Neutrophil (primary cell): ENCODE measurements around the gene TENT5D.
"Not testable (repeated sequence)": the region's sequence is repeated elsewhere in the genome, so short reads cannot be mapped to it uniquely, and the experiment has no call there.

ENCODE experiments used
- H3K27ac ChIP-seq: fragments of 200-600 bp; sonication (generic); 2 replicates; pipeline ENCODE4 v1.5.1; 2016; ENCODE audit warnings: mild to moderate bottlenecking, moderate library complexity
- H3K27me3 ChIP-seq: fragments of 200-600 bp; sonication (generic); 2 replicates; pipeline ENCODE4 v1.6.0; 2016; ENCODE audit warnings: mild to moderate bottlenecking
- H3K36me3 ChIP-seq: fragments of 200-600 bp; sonication (generic); 2 replicates; pipeline ENCODE4 v1.5.1; 2017
- H3K4me1 ChIP-seq, 2 experiments: fragments of 200-600 bp in 1 of 2; sonication (generic) in 1 of 2; 1 replicate in 1 of 2; 2 replicates in 1 of 2; pipeline versions ENCODE4 v1.5.1 to v1.6.1; 2013 to 2016; ENCODE audit warnings: low read depth in 1 of 2, low read length in 1 of 2, mild to moderate bottlenecking in 1 of 2, moderate library complexity in 1 of 2; ENCODE audit not compliant: control insufficient read depth in 1 of 2, insufficient read depth in 1 of 2
- H3K4me3 ChIP-seq, 2 experiments: fragments of 200-600 bp in 1 of 2; sonication (generic) in 1 of 2; 1 replicate in 1 of 2; 2 replicates in 1 of 2; pipeline ENCODE4 v1.5.1; 2013 to 2016; ENCODE audit warnings: low read depth in 1 of 2, low read length in 1 of 2, mild to moderate bottlenecking in 1 of 2, moderate library complexity in 1 of 2
- H3K9me3 ChIP-seq: fragments of 200-600 bp; sonication (generic); 2 replicates; pipeline ENCODE4 v1.5.1; 2016
- TF ChIP-seq, protein P1 (sequence below): fragments of 200-600 bp; sonication (generic); IDR thresholded peaks from 2 replicates; pipeline ENCODE4 v1.5.1; 2016; ENCODE audit warnings: antibody characterized with exemption

The TENT5D gene

DNA sequence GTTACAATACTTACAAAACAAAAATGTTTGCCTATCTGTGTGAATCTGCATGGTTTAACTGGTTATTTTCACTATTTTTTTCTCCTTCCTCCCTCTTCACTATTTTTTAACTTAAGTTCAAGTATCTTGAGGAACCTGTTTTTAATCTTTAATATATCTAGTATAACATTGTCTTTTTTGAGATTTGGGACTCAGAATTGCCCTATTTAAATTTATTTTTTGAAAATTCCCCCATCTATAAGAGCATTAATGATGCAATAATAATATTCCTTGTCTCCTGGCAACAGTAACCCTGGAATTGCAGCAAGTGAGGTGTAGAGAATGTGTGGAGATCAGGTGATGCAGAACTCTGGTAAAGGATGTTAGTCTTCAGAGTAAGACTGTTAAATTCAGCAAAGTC, at the start of gene TENT5D:
TSS of gene TENT5D (plus strand) at position 301 of the 400 bp plus-strand sequence. CDS start 22,093 bp downstream, outside the sequence.
- Histone ChIP-seq H3K4me1 (no peaks in the 10 kb centered on the region), H3K36me3 (no peaks in the 10 kb centered on the region), H3K4me3 (no peak within 1 kb of the TSS), H3K27ac (no peak within 1 kb of the TSS), H3K27me3 (no peaks in the 10 kb centered on the region), H3K9me3 (no peaks in the 10 kb centered on the region)
- TF ChIP-seq, protein P1, sequence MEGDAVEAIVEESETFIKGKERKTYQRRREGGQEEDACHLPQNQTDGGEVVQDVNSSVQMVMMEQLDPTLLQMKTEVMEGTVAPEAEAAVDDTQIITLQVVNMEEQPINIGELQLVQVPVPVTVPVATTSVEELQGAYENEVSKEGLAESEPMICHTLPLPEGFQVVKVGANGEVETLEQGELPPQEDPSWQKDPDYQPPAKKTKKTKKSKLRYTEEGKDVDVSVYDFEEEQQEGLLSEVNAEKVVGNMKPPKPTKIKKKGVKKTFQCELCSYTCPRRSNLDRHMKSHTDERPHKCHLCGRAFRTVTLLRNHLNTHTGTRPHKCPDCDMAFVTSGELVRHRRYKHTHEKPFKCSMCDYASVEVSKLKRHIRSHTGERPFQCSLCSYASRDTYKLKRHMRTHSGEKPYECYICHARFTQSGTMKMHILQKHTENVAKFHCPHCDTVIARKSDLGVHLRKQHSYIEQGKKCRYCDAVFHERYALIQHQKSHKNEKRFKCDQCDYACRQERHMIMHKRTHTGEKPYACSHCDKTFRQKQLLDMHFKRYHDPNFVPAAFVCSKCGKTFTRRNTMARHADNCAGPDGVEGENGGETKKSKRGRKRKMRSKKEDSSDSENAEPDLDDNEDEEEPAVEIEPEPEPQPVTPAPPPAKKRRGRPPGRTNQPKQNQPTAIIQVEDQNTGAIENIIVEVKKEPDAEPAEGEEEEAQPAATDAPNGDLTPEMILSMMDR: no peak

DNA sequence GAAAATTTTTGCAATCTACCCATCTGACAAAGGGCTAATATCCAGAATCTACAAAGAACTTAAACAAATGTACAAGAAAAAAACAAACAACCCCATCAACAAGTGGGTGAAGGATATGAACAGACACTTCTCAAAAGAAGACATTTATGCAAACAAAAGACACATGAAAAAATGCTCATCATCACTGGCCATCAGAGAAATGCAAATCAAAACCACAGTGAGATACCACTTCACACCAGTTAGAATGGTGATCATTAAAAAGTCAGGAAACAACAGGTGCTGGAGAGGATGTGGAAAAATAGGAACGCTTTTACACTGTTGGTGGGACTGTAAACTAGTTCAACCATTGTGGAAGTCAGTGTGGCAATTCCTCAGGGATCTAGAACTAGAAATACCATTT, 34.6 kb upstream of the TENT5D start:
- not testable (repeated sequence) for H3K36me3 ChIP-seq, H3K9me3 ChIP-seq, H3K4me3 ChIP-seq, H3K27ac ChIP-seq, H3K4me1 ChIP-seq, H3K27me3 ChIP-seq

DNA sequence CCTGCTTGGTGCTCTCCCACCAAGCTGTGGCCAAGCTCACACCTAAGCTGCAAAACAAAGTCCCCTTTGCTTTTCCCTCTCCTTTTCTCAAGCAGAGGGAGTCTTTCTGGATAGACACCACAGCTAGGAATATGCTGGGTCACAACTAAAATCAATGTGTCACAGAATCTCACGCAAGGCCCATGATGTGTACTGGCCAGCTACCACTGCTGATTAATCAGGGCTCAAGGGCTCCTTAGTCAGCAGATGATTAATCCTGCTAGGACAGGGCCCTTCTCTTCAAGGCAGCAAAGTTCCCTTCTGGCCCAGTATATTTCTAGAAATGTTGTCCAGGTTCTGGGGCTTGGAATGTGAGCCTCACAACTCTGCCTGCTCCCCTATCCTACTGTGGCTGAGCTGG, 32.0 kb upstream of the TENT5D start:
- Histone ChIP-seq H3K4me1 (no peaks in the 10 kb centered on the region), H3K27me3 (no peaks in the 10 kb centered on the region), H3K36me3 (no peaks in the 10 kb centered on the region), H3K4me3 (no peak overlapping the region), H3K9me3 (no peaks in the 10 kb centered on the region), H3K27ac (no peak overlapping the region)
- TF ChIP-seq, protein P1: no peak

DNA sequence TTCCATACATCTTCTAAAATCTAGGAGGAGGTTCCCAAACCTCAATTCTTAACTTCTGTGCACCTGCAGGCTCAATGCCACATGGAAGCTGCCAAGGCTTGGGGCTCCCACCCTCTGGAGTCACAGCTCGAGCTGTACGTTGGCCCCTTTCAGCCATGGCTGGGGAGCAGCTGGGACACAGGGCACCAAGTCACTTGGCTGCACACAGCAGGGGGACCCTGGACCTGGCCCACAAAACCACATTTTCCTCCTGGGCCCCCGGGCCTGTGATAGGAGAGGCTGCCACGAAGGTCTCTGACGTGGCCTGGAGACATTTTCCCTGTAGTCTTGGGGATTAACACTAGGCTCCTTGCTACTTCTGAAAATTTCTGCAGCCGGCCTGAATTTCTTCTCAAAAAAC, 8.2 kb upstream of the TENT5D start:
- H3K27me3 ChIP-seq: no peaks in the 10 kb centered on the region
- H3K4me1 ChIP-seq: no peaks in the 10 kb centered on the region
- no peaks in the 10 kb centered on the region for H3K9me3 ChIP-seq
- TF ChIP-seq, protein P1: no peak
- H3K4me3 ChIP-seq: no peak overlapping the region
- H3K36me3 ChIP-seq: no peaks in the 10 kb centered on the region
- no peak overlapping the region for H3K27ac ChIP-seq

DNA sequence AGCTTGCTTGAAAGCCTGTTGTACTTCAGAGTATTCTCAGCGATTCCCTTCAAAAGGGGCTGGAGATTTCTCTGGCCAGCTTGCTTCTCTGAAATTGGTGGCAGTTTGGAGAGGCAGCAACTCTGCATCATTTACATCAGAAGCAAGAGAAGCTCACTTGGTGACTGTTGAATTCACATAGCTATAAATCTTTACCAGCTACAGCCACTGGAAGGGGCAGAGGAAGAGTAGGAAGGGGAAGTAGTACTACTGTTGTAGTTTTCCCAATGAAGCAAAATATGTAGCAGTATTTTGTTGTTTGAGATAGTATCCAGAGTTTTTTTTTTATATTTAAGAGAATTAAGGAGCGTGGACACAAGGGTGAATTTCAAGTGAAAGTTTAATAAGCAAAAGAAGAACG, 2.8 kb downstream of the TENT5D start:
- H3K27me3 ChIP-seq: no peaks in the 10 kb centered on the region
- no peaks in the 10 kb centered on the region for H3K9me3 ChIP-seq
- no peaks in the 10 kb centered on the region for H3K4me1 ChIP-seq
- no peak overlapping the region for H3K4me3 ChIP-seq
- TF ChIP-seq, protein P1: no peak
- H3K36me3 ChIP-seq: no peaks in the 10 kb centered on the region
- no peak overlapping the region for H3K27ac ChIP-seq

DNA sequence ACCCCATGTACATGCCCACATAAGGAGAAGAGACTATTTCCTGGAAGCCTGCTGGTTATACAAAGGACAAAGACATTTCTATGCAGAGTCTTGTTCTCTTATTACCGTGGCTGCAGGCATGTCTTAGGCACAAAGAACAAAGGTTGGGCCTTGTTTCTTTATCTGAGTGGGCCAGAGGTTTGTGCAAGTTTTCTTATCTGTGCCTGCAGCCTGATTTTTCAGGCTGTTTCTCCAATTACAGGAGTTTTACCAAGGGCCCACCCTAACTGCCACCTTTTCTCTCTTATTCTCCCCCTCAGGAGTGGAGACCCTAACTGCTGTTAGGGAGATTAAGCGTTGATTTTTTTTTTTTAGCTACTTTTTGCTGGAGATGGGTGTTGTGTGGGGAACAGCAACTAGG, 3.5 kb downstream of the TENT5D start:
- Histone ChIP-seq H3K4me3 (no peak overlapping the region), H3K9me3 (no peaks in the 10 kb centered on the region), H3K27ac (no peak overlapping the region), H3K27me3 (no peaks in the 10 kb centered on the region), H3K4me1 (no peaks in the 10 kb centered on the region), H3K36me3 (no peaks in the 10 kb centered on the region)
- TF ChIP-seq, protein P1: no peak
